Fibroblast of the conjunctiva (primary cell): Measurements from ENCODE around the gene F11R.
"Not testable (repeated sequence)": the region's sequence is repeated elsewhere in the genome, so short reads cannot be mapped to it uniquely, and the experiment has no call there.

Experiments used
- DNase-seq: peaks from one replicate; pipeline ENCODE4 v3.0.0-alpha.2; 2010; ENCODE audit warnings: low read depth

The F11R gene

DNA sequence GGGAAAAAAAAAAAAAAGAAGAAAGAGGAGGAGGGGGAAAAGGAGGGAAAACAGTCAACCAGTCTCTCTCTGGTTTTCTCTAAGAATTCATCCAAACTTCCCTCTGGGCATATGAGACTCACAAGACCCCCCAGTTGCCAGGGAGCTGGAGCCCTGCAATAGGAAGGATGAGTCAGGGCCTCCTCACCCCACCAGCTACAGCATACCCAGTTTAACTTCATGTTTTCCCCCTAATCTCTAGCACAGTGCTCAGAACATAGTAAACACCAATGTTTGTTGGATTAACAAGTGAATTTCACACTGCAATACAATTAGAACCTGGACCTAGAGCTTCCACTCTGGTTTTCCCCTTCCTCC lies 7.8 kb downstream of the F11R start:
- no peak for DNase-seq

DNA sequence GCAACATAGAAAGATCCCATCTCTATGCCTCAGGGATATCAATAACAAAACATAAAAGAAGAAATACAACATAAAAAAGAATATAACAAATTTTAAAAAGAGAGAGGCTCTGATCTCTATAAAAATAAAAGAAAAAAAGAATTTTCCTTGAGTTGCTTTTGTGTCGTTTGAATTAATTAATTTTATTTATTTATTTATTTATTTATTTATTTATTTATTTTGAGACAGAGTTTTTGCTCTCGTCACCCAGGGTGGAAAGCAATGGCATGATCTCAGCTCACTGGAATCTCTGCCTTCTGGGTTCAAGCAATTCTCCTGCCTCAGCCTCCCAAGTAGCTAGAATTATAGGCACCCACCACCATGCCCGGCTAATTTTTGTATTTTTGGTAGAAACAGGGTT lies 8.5 kb downstream of the F11R start:
- DNase-seq: no peak

DNA sequence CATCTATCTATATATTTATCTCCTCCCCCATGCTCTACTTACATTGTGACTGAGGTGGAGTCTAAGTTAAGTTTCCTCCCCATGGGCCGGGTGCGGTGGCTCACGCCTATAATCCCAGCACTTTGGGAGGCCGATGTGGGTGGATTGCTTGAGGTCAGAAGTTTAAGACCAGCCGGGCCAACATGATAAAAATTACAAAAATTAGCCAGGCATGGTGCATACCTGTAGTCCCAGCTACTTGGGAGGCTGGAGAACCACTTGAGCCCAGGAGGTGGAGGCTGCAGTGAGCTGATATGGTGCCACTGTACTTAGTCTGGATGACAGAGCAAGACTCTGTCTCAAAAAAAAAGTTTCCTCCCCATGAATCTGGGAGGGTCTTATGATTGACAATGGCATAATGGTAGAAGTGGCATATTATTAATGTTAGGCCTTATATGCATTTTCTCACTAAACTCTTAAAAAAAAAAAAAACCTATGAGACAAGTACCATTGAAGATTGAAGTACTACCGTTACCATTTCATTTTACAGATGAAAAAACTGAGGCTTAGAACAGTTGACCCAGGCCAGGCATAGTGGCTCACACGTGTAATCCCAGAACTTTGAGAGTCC lies 11.2 kb downstream of the F11R start:
- DNase-seq: no peak

DNA sequence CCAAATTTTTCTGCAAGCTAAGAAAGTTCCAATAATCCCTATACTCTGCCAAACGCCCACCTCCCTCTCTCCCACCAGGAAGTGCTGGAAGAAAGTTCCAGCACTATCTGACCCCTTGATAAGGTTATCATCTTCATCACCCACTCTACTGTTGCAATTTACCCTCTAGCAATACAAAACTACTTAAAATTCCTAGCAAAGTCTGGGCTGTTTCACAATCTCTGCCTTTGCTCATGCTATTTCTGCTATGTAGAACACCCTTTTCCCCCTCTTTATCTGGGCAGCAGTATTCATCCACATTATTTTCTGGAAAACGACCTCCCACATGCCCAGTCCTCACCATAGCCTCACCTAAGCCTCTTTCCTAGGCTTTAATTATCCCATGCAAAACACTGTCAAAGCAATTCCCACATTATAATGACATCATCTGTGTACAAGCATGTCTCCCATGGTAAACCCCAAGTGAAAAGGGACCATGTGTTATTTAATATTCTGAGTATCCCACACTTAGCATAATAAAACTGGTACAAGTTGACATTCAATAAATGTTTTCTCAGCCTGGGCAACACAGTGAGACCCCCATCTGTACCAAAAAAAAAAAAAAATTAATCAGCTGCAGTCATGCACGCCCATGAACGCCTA lies 12.0 kb downstream of the F11R start:
- DNase-seq: no peak

DNA sequence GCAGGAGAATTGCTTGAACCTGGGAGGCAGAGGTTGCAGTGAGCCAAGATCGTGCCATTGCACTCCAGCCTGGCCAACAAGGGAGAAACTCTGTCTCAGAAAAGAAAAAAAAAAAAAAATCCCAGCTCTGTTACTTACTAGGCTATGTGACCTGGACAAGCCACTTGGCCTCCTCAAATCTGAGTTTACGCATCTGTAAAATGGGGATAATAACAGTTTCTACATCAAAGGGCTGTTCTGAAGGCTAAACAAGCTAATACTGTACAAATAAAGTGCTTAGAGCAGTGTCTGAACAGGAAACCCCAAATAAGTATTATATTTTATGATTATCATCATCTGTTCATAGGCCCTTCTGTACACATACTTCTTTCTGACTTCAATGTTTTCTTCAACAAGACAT lies 13.6 kb downstream of the F11R start:
- no peak for DNase-seq

DNA sequence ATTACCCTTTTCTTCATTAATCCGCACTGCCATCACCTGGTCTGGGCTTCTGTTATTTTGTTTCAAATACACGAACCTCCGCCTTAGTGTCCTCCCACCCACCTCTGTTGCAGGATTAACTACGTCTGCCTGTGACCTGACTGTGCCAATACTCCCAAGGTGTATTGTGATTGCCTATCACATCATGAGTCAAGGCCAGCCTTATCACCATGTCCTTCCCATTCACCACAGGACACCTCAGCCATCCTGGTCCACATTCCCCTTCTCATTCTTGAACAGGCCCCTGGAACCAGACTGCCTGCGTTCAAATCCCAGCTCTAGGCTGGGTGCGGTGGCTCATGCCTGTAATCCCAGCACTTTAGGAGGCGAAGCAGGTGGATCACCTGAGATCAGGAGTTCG lies 14.4 kb downstream of the F11R start:
- DNase-seq: no peak

DNA sequence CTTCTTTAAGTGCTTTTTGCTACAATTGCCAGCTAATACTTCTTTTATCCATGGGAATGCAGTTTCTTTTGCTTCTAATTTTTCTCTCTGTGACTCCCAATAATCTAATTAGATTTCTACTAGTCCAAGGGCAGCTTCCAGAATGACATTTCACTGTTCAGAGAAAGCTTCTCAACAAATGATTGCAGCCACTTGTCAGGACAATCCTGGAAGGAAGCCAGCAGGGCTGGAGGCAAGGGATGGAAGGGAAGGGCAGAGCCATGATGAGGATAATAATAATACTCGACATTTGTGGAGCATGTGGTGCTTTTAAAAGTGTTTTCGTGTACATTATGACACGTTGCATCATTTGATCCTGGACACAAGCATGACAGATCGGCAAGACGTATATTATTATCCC lies 19.4 kb downstream of the F11R start:
- DNase-seq: no peak

DNA sequence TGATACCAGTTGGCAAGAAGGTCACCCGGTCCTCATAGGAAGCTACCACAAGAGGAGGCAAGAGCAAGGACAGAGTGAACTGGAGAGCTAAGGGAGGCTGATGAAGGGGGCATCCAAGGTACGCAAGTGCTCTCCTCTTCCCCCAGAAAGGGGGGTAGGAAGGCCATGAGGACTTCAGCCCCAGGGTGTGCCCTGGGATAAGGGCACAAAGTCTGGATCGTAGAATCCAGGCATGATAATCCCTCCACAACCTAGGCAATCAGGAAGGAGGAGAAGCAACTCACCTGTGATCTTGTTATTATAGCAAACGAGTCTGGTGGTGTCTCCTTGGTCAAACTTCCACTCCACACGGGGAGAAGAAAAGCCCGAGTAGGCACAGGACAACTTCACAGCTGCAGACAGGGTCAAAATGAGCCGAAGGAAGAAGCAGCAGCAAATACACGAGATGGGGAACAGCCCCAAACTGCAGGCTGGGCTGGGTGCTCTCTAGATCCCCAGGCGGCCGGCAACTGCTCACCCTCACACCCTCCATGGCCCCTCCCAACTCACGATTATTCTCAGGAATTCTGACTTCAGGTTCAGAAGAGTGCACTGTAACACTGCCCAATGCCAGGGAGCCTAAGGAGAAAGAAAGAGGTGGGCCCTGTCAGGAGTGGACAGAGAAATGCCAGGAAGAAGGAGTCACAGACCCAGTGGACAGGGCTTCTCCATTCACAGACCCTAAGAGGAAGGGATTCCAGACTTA lies 20.0 kb downstream of the F11R start:
- no peak for DNase-seq

DNA sequence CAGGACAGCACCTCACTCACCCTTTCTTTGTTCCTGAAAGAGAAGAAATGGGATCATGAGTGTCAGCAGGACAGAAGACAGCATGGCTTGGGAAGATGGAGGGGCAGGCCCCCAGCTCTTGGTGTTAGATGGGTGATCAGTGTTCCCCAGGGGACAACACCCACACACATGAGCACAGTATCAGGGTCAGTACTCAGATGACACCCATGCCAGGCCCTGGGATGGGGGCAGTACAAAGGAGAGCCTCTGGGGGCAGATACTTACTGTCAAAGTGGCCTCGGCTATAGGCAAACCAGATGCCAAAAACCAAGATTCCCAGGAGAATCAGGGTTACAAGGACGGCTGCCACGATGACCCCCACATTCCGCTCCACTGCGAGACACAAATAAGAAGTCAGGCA lies 21.6 kb downstream of the F11R start:
- DNase-seq: no peak

DNA sequence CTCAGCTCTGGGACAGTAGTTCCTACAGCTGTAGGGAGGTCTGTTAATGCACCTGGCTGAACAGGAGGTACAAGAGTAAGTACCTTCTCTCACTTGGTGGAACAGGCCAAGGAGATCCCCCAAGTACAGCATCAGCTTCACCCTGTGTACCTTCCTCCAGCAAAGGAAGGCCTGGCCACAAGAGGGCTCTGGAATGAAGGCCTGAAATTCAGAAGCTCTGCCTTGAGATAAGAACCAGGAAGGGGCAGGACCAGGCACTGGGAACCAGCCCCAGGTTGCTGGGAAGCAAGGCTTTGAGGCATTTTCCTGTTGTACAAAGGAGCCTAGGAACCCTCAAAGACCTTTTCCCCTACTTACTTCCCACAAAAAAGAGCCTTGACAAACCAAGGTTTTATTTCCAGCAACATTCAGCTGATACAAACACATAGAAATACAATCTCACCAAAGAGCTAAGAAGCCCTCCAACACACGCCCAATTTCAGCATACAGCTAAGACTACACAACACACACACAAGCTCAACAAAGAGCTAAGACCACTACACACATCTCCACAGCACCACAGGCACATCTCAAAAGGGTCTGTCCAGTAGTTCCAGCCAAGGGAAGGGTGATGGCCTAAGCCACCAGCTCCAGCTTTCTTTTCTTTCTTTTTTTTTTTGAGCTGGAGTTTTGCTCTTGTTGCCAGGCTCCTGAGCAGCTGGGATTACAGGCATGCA lies 23.5 kb downstream of the F11R start:
- DNase-seq: peak; percentile 37

DNA sequence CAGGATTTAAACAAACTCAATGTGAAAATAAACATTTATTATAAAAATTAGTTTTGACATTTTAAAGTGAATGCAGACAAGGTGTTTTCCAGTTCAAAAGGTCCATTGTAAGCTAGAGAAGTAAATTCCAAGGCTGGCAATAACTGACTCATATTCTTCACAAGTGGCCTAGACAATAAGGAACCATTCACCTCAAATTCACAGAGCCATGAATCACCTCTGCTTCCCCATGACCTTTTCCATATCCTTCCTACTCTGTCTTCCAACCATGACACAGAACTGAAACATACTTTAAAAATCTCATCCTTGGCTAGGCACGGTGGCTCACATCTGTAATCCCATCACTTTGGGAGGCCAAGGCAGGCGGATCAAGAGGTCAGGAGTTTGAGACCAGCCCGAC lies 24.8 kb downstream of the F11R start:
- DNase-seq: no peak

DNA sequence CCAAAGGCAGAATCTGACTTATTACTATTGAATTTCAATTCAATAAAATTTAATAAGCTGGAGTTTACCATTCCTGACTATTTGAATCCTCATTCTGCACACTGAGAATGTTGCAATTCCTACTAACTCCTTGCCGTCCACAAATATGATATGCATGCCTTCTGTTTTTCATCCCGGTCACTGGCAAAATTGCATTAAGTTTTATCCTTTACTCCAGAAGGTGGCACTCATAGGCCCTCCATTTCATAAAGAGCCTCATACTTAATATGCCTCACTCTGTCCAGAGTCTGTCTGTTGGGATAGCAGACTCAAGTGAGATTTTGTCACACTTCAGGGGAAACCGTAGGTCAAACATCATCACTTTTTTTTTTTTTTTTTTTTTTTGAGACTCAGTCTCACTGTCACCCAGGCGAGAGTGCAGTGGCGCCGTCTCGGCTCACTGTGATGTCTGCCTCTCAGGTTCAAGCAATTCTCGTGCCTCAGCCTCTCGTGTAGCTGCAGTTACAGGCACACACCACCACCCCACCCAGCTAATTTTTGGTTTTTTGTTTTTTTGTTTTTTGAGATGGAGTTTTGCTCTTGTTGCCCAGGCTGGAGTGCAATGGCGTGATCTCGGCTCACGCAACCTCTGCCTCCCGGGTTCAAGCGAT lies 27.3 kb downstream of the F11R start:
- peak; percentile 51 for DNase-seq

DNA sequence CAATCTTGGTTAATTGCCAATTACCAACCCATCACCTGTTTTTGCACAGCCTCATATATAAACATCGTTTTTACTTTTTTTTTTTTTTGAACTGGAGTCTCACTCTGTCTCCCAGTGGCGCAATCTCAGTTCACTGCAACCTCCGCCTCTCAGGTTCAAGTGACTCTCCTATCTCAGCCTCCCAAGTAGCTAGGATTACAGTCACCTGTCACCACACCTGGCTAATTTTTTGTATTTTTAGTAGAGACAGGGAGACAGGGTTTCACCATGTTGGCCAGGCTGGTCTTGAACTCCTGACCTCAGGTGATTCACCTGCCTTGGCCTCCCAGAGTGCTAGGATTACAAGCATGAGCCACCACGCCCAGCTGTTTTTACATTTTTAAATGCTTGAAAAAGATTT lies 28.9 kb downstream of the F11R start:
- DNase-seq: not testable (repeated sequence)

DNA sequence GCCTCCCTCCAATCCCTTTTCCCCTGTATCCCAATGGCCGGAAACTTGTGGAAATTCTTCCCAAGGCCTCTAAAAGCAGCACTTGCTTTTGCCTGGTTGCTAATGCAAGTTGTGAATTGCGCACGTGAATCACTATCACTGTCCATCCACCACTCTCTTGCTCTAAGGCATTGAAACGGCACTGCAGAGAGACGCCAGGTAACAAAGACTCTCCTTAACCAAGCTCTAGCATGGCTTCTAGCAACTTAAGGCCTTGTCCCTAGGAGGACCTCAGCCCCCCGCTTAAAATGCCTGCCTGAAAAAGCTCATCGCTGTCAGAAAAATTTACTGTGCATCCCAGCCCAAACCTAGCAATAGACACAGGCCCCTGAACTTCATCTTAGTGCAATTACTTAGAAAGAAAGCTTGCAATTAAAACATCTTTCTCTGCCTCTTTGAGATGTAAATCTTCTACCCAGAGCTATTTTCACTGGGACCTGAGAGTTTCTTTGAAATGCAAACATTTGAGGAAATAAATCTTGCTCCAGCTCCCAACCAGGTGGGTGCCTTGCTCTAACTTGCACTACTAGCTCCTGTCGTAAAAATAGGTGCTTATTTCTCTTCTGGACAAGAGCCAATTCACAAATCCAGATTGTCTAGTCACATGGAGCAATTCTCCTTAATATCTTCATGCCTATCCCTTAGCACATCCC lies 33.4 kb downstream of the F11R start:
- no peak for DNase-seq

DNA sequence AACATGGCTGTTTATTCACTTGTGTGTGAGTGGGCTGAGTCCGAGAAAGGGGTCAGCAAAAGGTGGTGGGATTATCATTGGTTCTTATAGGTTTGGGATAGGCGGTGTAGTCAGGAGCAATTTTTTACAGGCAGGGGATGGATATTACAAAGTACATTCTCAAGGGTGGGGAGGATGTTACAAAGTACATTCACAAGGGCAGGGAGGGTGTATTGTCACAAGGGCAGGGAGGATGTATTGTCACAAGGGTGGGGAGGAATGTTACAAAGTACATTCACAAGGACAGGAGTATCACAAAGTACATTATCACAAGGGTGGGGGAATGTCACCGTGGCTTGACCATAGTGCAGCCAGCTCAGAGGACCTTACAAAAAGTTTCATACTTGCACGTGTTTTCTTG lies 35.2 kb downstream of the F11R start:
- DNase-seq: no peak

DNA sequence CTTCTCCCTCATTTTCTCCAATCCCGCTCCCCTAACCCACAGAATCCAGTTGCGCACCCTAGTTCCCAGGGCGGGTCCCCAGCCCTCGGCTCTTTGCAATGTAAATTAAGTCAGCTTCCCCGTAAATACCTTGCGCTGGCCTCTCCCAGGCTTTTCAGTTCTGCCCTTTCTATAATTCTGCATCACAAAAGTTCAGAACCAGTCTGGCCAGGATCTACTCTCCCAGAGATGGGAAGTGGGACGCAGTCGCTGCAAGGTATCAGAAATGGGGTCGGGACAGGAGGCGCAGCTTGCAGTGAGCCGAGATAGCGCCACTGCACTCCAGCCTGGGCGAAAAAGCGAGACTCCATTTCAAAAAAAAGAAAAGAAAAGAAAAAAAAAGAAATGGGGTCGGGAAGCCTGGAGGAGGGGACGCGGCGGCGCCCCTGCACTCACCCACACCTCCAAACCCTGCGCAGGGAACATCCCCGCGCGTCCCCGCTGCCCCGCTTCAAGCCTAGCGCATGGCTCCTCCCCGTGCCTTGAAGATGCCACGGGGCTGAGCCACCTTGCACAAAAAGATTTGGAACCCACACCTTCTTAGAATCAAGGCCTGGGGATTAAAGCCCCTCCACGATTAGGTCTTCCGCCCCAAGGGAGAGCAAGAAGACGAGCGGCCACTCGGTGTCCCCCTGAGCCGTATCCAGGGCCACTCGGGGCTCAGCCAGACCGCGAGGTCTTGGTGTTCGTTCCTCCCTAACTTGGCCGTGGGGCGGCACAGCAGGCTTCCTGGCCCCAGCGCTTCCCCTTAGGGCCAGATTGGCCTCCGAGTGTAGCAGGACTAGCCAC lies 39.2 kb downstream of the F11R start:
- DNase-seq: no peak

DNA sequence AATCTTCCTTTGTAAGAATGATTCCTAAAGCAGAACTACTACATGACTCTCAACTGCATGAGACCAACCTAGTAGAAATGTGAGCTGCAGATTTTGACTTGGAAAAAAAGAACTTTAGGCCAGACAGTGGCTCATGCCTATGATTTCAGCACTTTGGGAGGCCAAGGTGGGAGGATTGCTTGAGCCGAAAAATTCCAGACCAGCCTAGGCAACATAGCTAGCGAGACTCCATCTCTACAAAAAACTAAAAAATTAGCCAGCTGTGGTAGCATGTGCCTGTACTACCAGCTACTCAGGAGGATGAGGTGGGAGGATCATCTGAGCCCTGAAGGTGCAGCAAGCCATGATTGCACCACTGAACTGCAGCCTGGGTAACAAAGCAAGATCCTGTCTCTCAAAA lies 41.7 kb downstream of the F11R start:
- DNase-seq: no peak

DNA sequence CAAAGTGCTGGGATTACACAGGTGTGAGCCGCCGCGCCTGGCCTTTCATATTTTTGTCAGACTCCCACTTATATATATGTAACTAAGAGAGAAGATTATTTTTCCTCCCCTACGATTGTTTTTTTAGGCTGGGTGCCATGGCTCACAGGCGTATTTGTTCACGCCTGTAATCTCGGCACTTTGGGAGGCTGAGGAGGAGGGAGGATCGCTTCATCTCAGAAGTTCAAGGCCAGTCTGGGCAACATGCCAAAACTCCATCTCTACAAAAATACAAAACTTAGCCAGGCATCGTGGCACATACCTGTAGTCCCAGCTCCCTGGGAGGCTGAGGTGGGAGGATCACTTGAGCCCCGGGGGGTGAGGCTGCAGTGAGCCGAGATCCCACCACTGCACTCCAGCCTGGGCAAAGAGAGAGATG lies 42.4 kb downstream of the F11R start:
- DNase-seq: no peak

DNA sequence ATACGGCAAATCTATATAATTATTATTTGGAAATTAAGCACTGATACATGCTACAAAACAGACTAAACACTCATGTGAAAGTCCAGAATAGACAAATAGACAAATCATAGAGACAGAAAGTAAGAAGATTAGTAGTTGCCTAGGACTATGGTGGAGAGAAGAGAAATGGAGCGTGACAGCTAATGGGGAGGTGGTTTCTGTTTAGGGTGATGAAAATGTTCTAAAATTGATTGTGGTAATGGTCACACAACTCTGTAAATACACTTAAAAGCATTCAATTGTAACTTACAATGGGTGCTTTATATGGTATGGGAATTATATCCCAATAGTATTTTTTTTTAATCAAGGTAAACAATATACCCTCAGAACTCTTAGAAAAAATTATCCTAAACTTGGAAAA lies 45.9 kb downstream of the F11R start:
- no peak for DNase-seq

DNA sequence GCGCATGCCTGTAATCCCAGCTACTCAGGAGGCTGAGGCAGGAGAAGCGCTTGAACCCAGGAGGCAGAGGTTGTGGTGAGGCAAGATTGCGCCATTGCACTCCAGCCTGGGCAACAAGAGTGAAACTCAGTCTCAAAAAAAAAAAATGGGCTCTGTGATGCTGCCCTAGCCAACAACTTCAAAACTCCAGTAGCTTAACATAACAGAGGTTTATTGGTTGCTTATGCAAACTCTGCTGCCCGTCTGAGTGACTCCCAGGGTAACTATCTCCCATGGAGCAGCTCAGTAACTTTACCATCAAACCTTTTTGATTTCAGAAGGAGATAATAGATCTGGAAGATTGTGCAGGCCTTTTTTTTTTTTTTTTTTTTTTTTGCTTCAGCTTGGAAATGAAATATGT lies 47.5 kb downstream of the F11R start:
- no peak for DNase-seq

DNA sequence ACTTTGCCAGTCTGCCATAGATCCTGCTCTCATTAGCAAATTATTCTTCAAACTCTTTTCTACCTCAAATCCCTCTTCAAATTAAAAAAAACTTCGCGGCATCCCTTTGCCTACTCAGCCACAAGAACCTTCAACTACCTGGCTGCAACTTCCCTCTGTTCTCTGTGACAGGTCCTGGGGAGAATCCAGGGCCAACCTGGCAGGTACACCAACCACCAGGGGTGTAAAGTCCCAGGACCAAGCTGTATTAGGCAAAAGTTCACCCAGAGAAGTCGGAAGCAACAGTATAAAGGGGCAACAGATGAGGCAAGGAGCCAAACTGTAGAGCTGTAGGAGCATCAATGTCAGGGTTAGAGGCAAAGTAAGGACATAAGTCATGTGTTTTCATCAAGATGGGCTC lies 48.0 kb downstream of the F11R start:
- DNase-seq: no peak
